OCI-LY1 (cell line): ENCODE data around the gene OLFM4.

Source experiments
- H2AFZ ChIP-seq: fragments of 200-600 bp; sonication (generic), shearing (Covaris generic); 2 replicates; pipeline ENCODE4 v1.6.0; 2014; ENCODE audit warnings: antibody characterized with exemption, mild to moderate bottlenecking, low read length
- H3F3A ChIP-seq: fragments of 200-600 bp; sonication (generic), shearing (Covaris generic); 2 replicates; pipeline ENCODE4 v1.6.0; 2014; ENCODE audit warnings: mild to moderate bottlenecking, antibody characterized with exemption, low read length, moderate library complexity; ENCODE audit not compliant: insufficient read depth
- H3K27ac ChIP-seq: fragments of 200-600 bp; sonication (generic); 2 replicates; pipeline ENCODE4 v1.5.1; 2014; ENCODE audit warnings: low read length, mixed run types, mild to moderate bottlenecking, low read depth; ENCODE audit not compliant: poor library complexity, severe bottlenecking
- H3K27me3 ChIP-seq: fragments of 200-600 bp; sonication (generic); 2 replicates; pipeline ENCODE4 v1.6.0; 2014; ENCODE audit warnings: antibody characterized with exemption, mild to moderate bottlenecking, low read length, moderate library complexity; ENCODE audit not compliant: insufficient read depth
- H3K36me3 ChIP-seq: fragments of 200-600 bp; sonication (generic); 2 replicates; pipeline ENCODE4 v1.6.1; 2014; ENCODE audit warnings: mild to moderate bottlenecking, antibody characterized with exemption, low read length, moderate library complexity, mixed read lengths; ENCODE audit not compliant: insufficient read depth
- H3K4me1 ChIP-seq: fragments of 200-600 bp; sonication (generic); 2 replicates; pipeline ENCODE4 v1.5.1; 2014; ENCODE audit warnings: mild to moderate bottlenecking, low read length, moderate library complexity; ENCODE audit not compliant: insufficient read depth, severe bottlenecking
- H3K4me2 ChIP-seq: fragments of 200-600 bp; sonication (generic), shearing (Covaris generic); 2 replicates; pipeline ENCODE4 v1.6.1; 2014; ENCODE audit warnings: low read length
- H3K4me3 ChIP-seq: fragments of 200-600 bp; sonication (generic); 2 replicates; pipeline ENCODE4 v1.5.1; 2014; ENCODE audit warnings: low read length, low read depth, mild to moderate bottlenecking, mixed read lengths; ENCODE audit not compliant: poor library complexity, severe bottlenecking
- H3K79me2 ChIP-seq: fragments of 200-600 bp; shearing (Covaris generic); 2 replicates; pipeline ENCODE4 v1.6.1; 2016; ENCODE audit warnings: mixed run types, low read length, mixed read lengths; ENCODE audit not compliant: insufficient read depth
- H3K9ac ChIP-seq: fragments of 200-600 bp; sonication (generic), shearing (Covaris generic); 2 replicates; pipeline ENCODE4 v1.6.1; 2014; ENCODE audit warnings: mild to moderate bottlenecking, low read length, mixed read lengths
- H3K9me2 ChIP-seq: fragments of 200-600 bp; sonication (generic), shearing (Covaris generic); 2 replicates; pipeline ENCODE4 v1.6.1; 2014; ENCODE audit warnings: low read depth, mild to moderate bottlenecking, low read length, mixed read lengths
- H3K9me3 ChIP-seq: fragments of 200-600 bp; shearing (Covaris generic); 2 replicates; pipeline ENCODE4 v1.6.1; 2014; ENCODE audit warnings: low read length, mixed read lengths
- H4K20me1 ChIP-seq: fragments of 200-600 bp; sonication (generic), shearing (Covaris generic); 2 replicates; pipeline ENCODE4 v1.6.0; 2016; ENCODE audit warnings: mild to moderate bottlenecking, low read length; ENCODE audit not compliant: insufficient read depth
- EZH2 ChIP-seq: fragments of 200-600 bp; sonication (generic), shearing (Covaris generic); IDR thresholded peaks from 2 replicates; pipeline ENCODE4 v1.8.0; 2017; ENCODE audit warnings: borderline replicate concordance, mixed run types, mild to moderate bottlenecking, antibody characterized with exemption, low read length, moderate library complexity, mixed read lengths
- TF ChIP-seq, protein P1 (sequence below): fragments of 200-600 bp; sonication (generic), shearing (Covaris generic); IDR thresholded peaks from 2 replicates; pipeline ENCODE4 v1.5.1; 2017; ENCODE audit warnings: mild to moderate bottlenecking, antibody characterized with exemption, low read length, moderate library complexity, mixed read lengths

Gene OLFM4

GRCh38 chr13:53050151-53050550 lies 21.5 kb downstream of the OLFM4 start:
- Histone ChIP-seq H3F3A (no peaks in the 10 kb centered on the region), H4K20me1 (no peaks in the 10 kb centered on the region), H3K27me3 (no peaks in the 10 kb centered on the region), H3K4me1 (no peaks in the 10 kb centered on the region), H3K9me2 (no peaks in the 10 kb centered on the region), H3K4me2 (no peak overlapping the region), H3K9ac (no peak overlapping the region), H3K36me3 (no peaks in the 10 kb centered on the region), H3K9me3 (no peaks in the 10 kb centered on the region), H3K79me2 (no peaks in the 10 kb centered on the region), H3K27ac (no peak overlapping the region), H2AFZ (no peak overlapping the region), H3K4me3 (no peak overlapping the region)
- TF ChIP-seq, protein P1, sequence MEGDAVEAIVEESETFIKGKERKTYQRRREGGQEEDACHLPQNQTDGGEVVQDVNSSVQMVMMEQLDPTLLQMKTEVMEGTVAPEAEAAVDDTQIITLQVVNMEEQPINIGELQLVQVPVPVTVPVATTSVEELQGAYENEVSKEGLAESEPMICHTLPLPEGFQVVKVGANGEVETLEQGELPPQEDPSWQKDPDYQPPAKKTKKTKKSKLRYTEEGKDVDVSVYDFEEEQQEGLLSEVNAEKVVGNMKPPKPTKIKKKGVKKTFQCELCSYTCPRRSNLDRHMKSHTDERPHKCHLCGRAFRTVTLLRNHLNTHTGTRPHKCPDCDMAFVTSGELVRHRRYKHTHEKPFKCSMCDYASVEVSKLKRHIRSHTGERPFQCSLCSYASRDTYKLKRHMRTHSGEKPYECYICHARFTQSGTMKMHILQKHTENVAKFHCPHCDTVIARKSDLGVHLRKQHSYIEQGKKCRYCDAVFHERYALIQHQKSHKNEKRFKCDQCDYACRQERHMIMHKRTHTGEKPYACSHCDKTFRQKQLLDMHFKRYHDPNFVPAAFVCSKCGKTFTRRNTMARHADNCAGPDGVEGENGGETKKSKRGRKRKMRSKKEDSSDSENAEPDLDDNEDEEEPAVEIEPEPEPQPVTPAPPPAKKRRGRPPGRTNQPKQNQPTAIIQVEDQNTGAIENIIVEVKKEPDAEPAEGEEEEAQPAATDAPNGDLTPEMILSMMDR = no peak
- no peak for TF ChIP-seq EZH2

DNA sequence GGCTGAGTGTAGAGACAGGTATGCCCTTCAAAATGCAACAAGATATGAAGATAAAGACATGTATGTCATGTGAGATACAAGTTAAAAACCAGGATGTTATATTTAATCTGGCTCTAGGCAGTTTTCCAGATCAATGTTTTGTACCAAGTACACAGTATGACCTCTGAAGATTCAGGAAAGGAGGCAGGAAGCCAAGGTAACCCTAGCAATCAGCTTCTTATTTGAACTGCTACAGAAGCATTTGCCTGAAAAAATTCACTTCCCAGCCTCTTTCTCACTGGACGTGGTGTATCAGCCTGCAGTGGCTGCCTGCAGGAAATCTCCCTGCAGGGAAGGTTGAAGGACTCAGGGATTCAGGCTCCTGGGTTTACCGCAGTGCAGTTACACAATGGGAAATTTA lies 24.1 kb downstream of the OLFM4 start:
- no peaks in the 10 kb centered on the region for H3K79me2 ChIP-seq
- H3K4me1 ChIP-seq = no peaks in the 10 kb centered on the region
- no peak overlapping the region for H3K9ac ChIP-seq
- no peaks in the 10 kb centered on the region for H3K9me2 ChIP-seq
- H3K36me3 ChIP-seq = no peaks in the 10 kb centered on the region
- no peak for TF ChIP-seq EZH2
- TF ChIP-seq, protein P1 = no peak
- no peak overlapping the region for H3K4me2 ChIP-seq
- H3K4me3 ChIP-seq = no peak overlapping the region
- H3F3A ChIP-seq = no peaks in the 10 kb centered on the region
- H3K27ac ChIP-seq = no peak overlapping the region
- H4K20me1 ChIP-seq = no peaks in the 10 kb centered on the region
- no peaks in the 10 kb centered on the region for H3K27me3 ChIP-seq
- no peak overlapping the region for H2AFZ ChIP-seq
- H3K9me3 ChIP-seq = no peaks in the 10 kb centered on the region

GRCh38 chr13:53054569-53054968 lies 26.0 kb downstream of the OLFM4 start:
- H3K9ac ChIP-seq = no peak overlapping the region
- H3K4me3 ChIP-seq = no peak overlapping the region
- no peaks in the 10 kb centered on the region for H3K36me3 ChIP-seq
- no peaks in the 10 kb centered on the region for H3K4me1 ChIP-seq
- no peak for TF ChIP-seq EZH2
- TF ChIP-seq, protein P1 = no peak
- no peak overlapping the region for H3K4me2 ChIP-seq
- H3K27ac ChIP-seq = no peak overlapping the region
- no peaks in the 10 kb centered on the region for H3K9me3 ChIP-seq
- H4K20me1 ChIP-seq = no peaks in the 10 kb centered on the region
- no peaks in the 10 kb centered on the region for H3K9me2 ChIP-seq
- no peak overlapping the region for H2AFZ ChIP-seq
- H3K27me3 ChIP-seq = no peaks in the 10 kb centered on the region
- H3F3A ChIP-seq = no peaks in the 10 kb centered on the region
- H3K79me2 ChIP-seq = no peaks in the 10 kb centered on the region
